ENCODE data around the gene SPSB3.

GRCh38 chr16:1766701-1767100 is 15.7 kb downstream of the SPSB3 start:
- TF ChIP-seq CTCF (CRISPR knock-in tag; IDR thresholded peaks at IDR 0.05) (no peak), RAD51 (IDR thresholded peaks at IDR 0.05; ENCODE audit: borderline replicate concordance) (no peak), PHF8 (CRISPR knock-in tag; IDR thresholded peaks at IDR 0.05) (no peak)

Measured in HepG2 (cell line).